IMR-90 (cell line): ENCODE results near the gene ANO7. TPM values are rescaled to one million over a fixed set of nuclear protein-coding genes. Genes with fewer than 3 reads are reported as not detected.

ENCODE experiments used
- ATAC-seq: fragments of 200-7000 bp; cut with Tn5 transposase; 2 replicates; pipeline ENCODE4 v1.9.1; 2020; ENCODE audit warnings: low read depth, mild to moderate bottlenecking, moderate library complexity
- BruUV-seq: library from RNA; stranded (reverse); fragments of 400-500 nt; replicated peaks from 2 replicates; lab custom pipeline; 2021; lab: Mats Ljungman, UMichigan
- CTCF ChIA-PET: fragments of 300-600 bp; formaldehyde crosslinking; extraction: SDS; loops from one replicate; lab custom pipeline; 2021; ENCODE audit warnings: antibody characterized with exemption; lab: Yijun Ruan, JAX
- POLR2A ChIA-PET: fragments of 300-600 bp; sonication (Branson Sonifier 250); formaldehyde crosslinking; loops from one replicate; lab custom pipeline; 2022; ENCODE audit warnings: antibody characterized with exemption; ENCODE audit not compliant: unreplicated experiment; lab: Charles Lee
- DNase-seq: peaks from one replicate; pipeline ENCODE4 v3.0.0; 2013
- H2AFZ ChIP-seq: replicated peaks from 2 replicates; pipeline ENCODE3; 2013; ENCODE audit warnings: low read length, mild to moderate bottlenecking; ENCODE audit not compliant: poor library complexity
- H2AK5ac ChIP-seq: 2 replicates; pipeline ENCODE4 v1.6.1; 2013; ENCODE audit warnings: low read depth, low read length, inconsistent platforms
- H2AK9ac ChIP-seq: replicated peaks from 2 replicates; pipeline ENCODE3; 2013; ENCODE audit warnings: mild to moderate bottlenecking, low read depth, low read length, moderate library complexity; ENCODE audit not compliant: poor library complexity
- H2BK120ac ChIP-seq: 2 replicates; pipeline ENCODE4 v1.6.1; 2013; ENCODE audit warnings: low read depth, low read length, inconsistent platforms
- H2BK15ac ChIP-seq: 3 replicates; pipeline ENCODE4 v1.6.1; 2013; ENCODE audit warnings: low read depth, low read length, inconsistent platforms
- H2BK20ac ChIP-seq: 2 replicates; pipeline ENCODE4 v1.6.1; 2013; ENCODE audit warnings: low read depth, mild to moderate bottlenecking, inconsistent platforms, low read length, moderate library complexity
- H2BK5ac ChIP-seq: 2 replicates; pipeline ENCODE4 v1.6.1; 2013; ENCODE audit warnings: mild to moderate bottlenecking, low read depth, low read length, inconsistent platforms; ENCODE audit not compliant: poor library complexity, severe bottlenecking
- H3K14ac ChIP-seq: replicated peaks from 2 replicates; pipeline ENCODE4 v1.6.1; 2013; ENCODE audit warnings: low read depth, low read length, inconsistent platforms
- H3K18ac ChIP-seq: 2 replicates; pipeline ENCODE4 v1.6.1; 2013; ENCODE audit warnings: low read depth, low read length, control low read depth
- H3K23ac ChIP-seq: 2 replicates; pipeline ENCODE4 v1.6.1; 2013; ENCODE audit warnings: low read depth, low read length, inconsistent platforms
- H3K27ac ChIP-seq: 2 replicates; pipeline ENCODE4 v1.5.1; 2013; ENCODE audit warnings: mild to moderate bottlenecking, control low read depth, low read length; ENCODE audit not compliant: insufficient read depth
- H3K27me3 ChIP-seq: 2 replicates; pipeline ENCODE4 v1.6.1; 2013; ENCODE audit warnings: low read length; ENCODE audit not compliant: control insufficient read depth, insufficient read depth
- H3K36me3 ChIP-seq: 2 replicates; pipeline ENCODE4 v1.6.1; 2013; ENCODE audit warnings: low read length, mixed read lengths; ENCODE audit not compliant: control insufficient read depth, insufficient read depth
- H3K4ac ChIP-seq: 2 replicates; pipeline ENCODE4 v1.6.1; 2013; ENCODE audit warnings: low read depth, low read length, inconsistent platforms
- H3K4me1 ChIP-seq: 2 replicates; pipeline ENCODE4 v1.6.1; 2013; ENCODE audit warnings: low read length, mixed read lengths; ENCODE audit not compliant: control insufficient read depth, insufficient read depth
- H3K4me2 ChIP-seq: 2 replicates; pipeline ENCODE4 v1.6.1; 2013; ENCODE audit warnings: low read depth, mild to moderate bottlenecking, control low read depth, low read length, moderate library complexity
- H3K4me3 ChIP-seq: 2 replicates; pipeline ENCODE4 v1.5.1; 2013; ENCODE audit warnings: low read depth, mild to moderate bottlenecking, control low read depth, low read length, moderate library complexity; ENCODE audit not compliant: insufficient read depth
- H3K56ac ChIP-seq: 2 replicates; pipeline ENCODE4 v1.6.1; 2013; ENCODE audit warnings: low read length, inconsistent platforms; ENCODE audit not compliant: insufficient read depth; ENCODE audit errors: extremely low read depth
- H3K79me1 ChIP-seq, 2 experiments: 2 replicates each; pipeline ENCODE4 v1.6.1; 2013; ENCODE audit warnings: low read length in 2 of 2, inconsistent platforms in 1 of 2, low read depth in 1 of 2
- H3K9ac ChIP-seq: 2 replicates; pipeline ENCODE4 v1.6.1; 2013; ENCODE audit warnings: low read depth, low read length, control low read depth
- H3K9me1 ChIP-seq: 2 replicates; pipeline ENCODE4 v1.6.1; 2013; ENCODE audit warnings: low read length, inconsistent platforms; ENCODE audit not compliant: insufficient read depth
- H3K9me3 ChIP-seq: 2 replicates; pipeline ENCODE4 v1.6.1; 2013; ENCODE audit warnings: low read length; ENCODE audit not compliant: control insufficient read depth, insufficient read depth
- H4K20me1 ChIP-seq: 2 replicates; pipeline ENCODE4 v1.6.1; 2013; ENCODE audit warnings: low read length, inconsistent platforms; ENCODE audit not compliant: insufficient read depth
- H4K5ac ChIP-seq: 2 replicates; pipeline ENCODE4 v1.6.1; 2013; ENCODE audit warnings: mild to moderate bottlenecking, low read depth, low read length, control low read depth
- H4K8ac ChIP-seq, 2 experiments: 2 replicates each; pipeline ENCODE4 v1.6.1; 2013; ENCODE audit warnings: low read depth in 2 of 2, low read length in 2 of 2, control low read depth in 1 of 2, inconsistent platforms in 1 of 2
- H4K91ac ChIP-seq: 2 replicates; pipeline ENCODE4 v1.6.1; 2013; ENCODE audit warnings: low read depth, low read length, inconsistent platforms; ENCODE audit not compliant: insufficient read depth
- BHLHE40 ChIP-seq: fragments of 150-350 bp; IDR thresholded peaks from 2 replicates; pipeline ENCODE4 v1.6.1; 2016; ENCODE audit warnings: mild to moderate bottlenecking, low read depth, low read length
- CEBPB ChIP-seq: IDR thresholded peaks from 2 replicates; pipeline ENCODE4 v1.6.1; 2012; ENCODE audit warnings: low read depth, low read length, improper control_type of control experiment
- CHD1 ChIP-seq: IDR thresholded peaks from 2 replicates; pipeline ENCODE4 v1.6.1; 2012; ENCODE audit warnings: low read depth, low read length, improper control_type of control experiment
- FOS ChIP-seq: fragments of 150-350 bp; IDR thresholded peaks from 2 replicates; pipeline ENCODE4 v1.6.1; 2016; ENCODE audit warnings: low read depth, low read length
- MAFK ChIP-seq: IDR thresholded peaks from 2 replicates; pipeline ENCODE4 v1.6.1; 2012; ENCODE audit warnings: low read depth, low read length, improper control_type of control experiment
- MAZ ChIP-seq: IDR thresholded peaks from 2 replicates; pipeline ENCODE4 v1.6.1; 2012; ENCODE audit warnings: low read depth, mild to moderate bottlenecking, low read length, improper control_type of control experiment, moderate library complexity, borderline replicate concordance
- MXI1 ChIP-seq: IDR thresholded peaks from 2 replicates; pipeline ENCODE4 v1.6.1; 2012; ENCODE audit warnings: low read depth, mild to moderate bottlenecking, low read length, moderate library complexity, borderline replicate concordance
- NFE2L2 ChIP-seq: fragments of 150-350 bp; IDR thresholded peaks from 2 replicates; pipeline ENCODE4 v1.6.1; 2016; ENCODE audit warnings: low read depth, mild to moderate bottlenecking, low read length
- POLR2A ChIP-seq: IDR thresholded peaks from 2 replicates; pipeline ENCODE4 v1.6.1; 2012; ENCODE audit warnings: mild to moderate bottlenecking, low read depth, low read length
- RCOR1 ChIP-seq: IDR thresholded peaks from 2 replicates; pipeline ENCODE4 v1.6.1; 2012; ENCODE audit warnings: mild to moderate bottlenecking, low read length, improper control_type of control experiment; ENCODE audit not compliant: insufficient replicate concordance
- RFX5 ChIP-seq: IDR thresholded peaks from 2 replicates; pipeline ENCODE4 v1.8.0; 2012; ENCODE audit warnings: low read depth, mild to moderate bottlenecking, low read length, moderate library complexity
- SMC3 ChIP-seq: fragments of 150-350 bp; IDR thresholded peaks from 2 replicates; pipeline ENCODE4 v1.6.1; 2016; ENCODE audit warnings: low read depth, mild to moderate bottlenecking, antibody characterized with exemption, low read length, moderate library complexity
- WGBS, 2 experiments: methylation state at CpG; one replicate each; pipeline versions ENCODE4 v1.1.5 to v1.1.7; 2013; ENCODE audit warnings: missing lambda C conversion rate in 2 of 2; ENCODE audit not compliant: insufficient read length in 1 of 2; ENCODE audit errors: extremely low coverage in 2 of 2; 5-methylcytosine and 5-hydroxymethylcytosine counted together
- dilution Hi-C: fragments of 300-500 bp; cut with HindIII; formaldehyde crosslinking; loops from one replicate; pipeline ENCODE4 v1.14.3; 2018; ENCODE audit warnings: low sequenced_read_pairs; ENCODE audit not compliant: unreplicated experiment
- in situ Hi-C: fragments of 300-500 bp; cut with MboI; formaldehyde crosslinking; loops from 3 replicates; pipeline ENCODE4 v1.14.3; 2019; ENCODE audit warnings: low sequenced_read_pairs, inconsistent platforms, mixed read lengths
- intact Hi-C: fragments of 100-400 bp; cut with micrococcal nuclease; formaldehyde crosslinking; loops from 2 replicates; pipeline ENCODE4 v1.10.0; 2022
- polyA plus RNA-seq, 3 experiments: library from polyadenylated mRNA; depleted of rRNA; stranded (reverse); fragments of >200 nt; gene quantifications; 2 replicates each; pipeline ENCODE4 v1.2.3, GENCODE V29; 2012; ENCODE audit warnings: low replicate concordance in 1 of 3
- total RNA-seq: library from RNA; depleted of rRNA; stranded (reverse); fragments of >200 nt; gene quantifications from 2 replicates; pipeline ENCODE4 v1.2.3, GENCODE V29; 2012
- TF ChIP-seq, protein P1 (sequence below): conservative IDR thresholded peaks from 2 replicates; pipeline ENCODE4 v1.5.1; 2012; ENCODE audit warnings: mild to moderate bottlenecking, low read depth, low read length, improper control_type of control experiment
- TF ChIP-seq, protein P2 (sequence below): fragments of 150-350 bp; IDR thresholded peaks from 2 replicates; pipeline ENCODE4 v1.6.1; 2017; ENCODE audit warnings: mild to moderate bottlenecking, antibody characterized with exemption, low read length, low read depth
- TF ChIP-seq, protein P3 (sequence below): fragments of 150-350 bp; IDR thresholded peaks from 2 replicates; pipeline ENCODE4 v1.6.1; 2016; ENCODE audit warnings: low read depth, mild to moderate bottlenecking, low read length, moderate library complexity, borderline replicate concordance

Gene ANO7
- total and polyA plus RNA-seq, 2 of the 4 experiments (the other 2 are of a cell fraction) = 0.36 to 3.4 TPM

DNA sequence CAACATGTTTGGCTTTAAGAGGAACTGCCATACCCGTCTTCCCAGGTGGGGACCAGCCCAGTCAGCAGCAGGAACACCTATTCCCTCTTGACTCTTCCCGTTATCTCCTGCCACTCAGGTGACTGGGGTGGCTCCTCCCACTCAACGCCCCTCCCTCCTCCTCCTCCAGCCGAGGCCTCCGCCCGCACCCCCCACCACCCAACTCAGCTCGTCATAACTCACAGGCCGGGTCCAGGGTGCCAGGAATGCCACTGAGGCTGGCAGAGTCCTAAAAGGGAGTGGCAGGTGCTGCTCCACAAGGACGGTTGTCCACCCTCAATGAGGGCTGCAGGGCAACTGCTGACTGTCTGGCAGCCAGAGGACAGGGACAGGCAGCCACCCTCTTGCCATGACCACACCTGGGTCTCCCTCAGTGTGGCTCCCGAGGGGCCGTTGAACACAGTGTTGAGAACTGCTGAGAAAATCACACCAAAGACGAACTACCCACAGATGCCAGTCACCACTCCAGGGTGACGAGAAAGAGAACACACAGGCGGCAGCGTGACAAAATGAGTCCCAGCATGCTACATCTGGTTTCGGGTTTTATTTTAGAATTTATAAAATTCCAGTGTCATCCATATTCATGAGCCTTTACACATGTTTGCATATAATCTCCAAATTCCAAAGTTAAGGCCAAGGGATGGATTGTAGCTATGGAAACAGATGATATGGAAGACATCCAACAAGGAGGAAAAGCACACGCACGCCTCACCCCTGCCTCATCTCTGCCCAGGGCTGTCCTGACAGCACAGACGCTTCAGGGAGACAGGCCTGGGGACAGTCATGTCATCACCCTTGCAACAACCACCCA is 38.5 kb downstream of the ANO7 start:
- peak; percentile 15 for DNase-seq
- ChIA-PET CTCF (no interaction called here), POLR2A (no interaction called here)
- Histone ChIP-seq H2BK20ac (no peak overlapping the region), H3K4ac (no peak overlapping the region), H3K9ac (no peak overlapping the region), H3K9me1 (peaks cover 3% of the 10 kb centered on the region; the same call in 1 of the 2 replicates), H3K4me1 (peaks cover 9% of the 10 kb centered on the region; the same call in 1 of the 2 replicates), H2AK9ac (no peak overlapping the region), H2BK120ac (no peak overlapping the region), H3K18ac (no peak overlapping the region), H3K9me3 (no peaks in the 10 kb centered on the region), H3K14ac (no peak overlapping the region), H3K4me3 (no peak overlapping the region), H4K91ac (no peak overlapping the region), H3K23ac (no peak overlapping the region), H2AFZ (no peak overlapping the region), H4K5ac (no peak overlapping the region), H3K36me3 (peaks cover 60% of the 10 kb centered on the region), H4K20me1 (peaks cover 85% of the 10 kb centered on the region), H2BK5ac (no peak overlapping the region), H3K4me2 (no peak overlapping the region), H3K27ac (no peak overlapping the region), H3K79me1 (peaks cover 21 to 58% of the 10 kb centered on the region in 2 experiments), H4K8ac (no peak overlapping the region), H3K27me3 (no peaks in the 10 kb centered on the region), H2AK5ac (no peak overlapping the region), H2BK15ac (no peak overlapping the region), H3K56ac (no peak overlapping the region)
- no peak for ATAC-seq
- 40% methylated on average over 1 of the region's 19 CpGs; no CpG with 5 or more reads in 1 of the 2 experiments for WGBS, 2 experiments
- intact Hi-C loops (no loop called here), dilution Hi-C loops (no loop called here), in situ Hi-C loops (no loop called here)
- no TSS peak for BruUV-seq
- TF ChIP-seq RCOR1 = no peak
- no peak for TF ChIP-seq FOS
- TF ChIP-seq BHLHE40 = no peak
- no peak for TF ChIP-seq MXI1
- TF ChIP-seq, protein P1, sequence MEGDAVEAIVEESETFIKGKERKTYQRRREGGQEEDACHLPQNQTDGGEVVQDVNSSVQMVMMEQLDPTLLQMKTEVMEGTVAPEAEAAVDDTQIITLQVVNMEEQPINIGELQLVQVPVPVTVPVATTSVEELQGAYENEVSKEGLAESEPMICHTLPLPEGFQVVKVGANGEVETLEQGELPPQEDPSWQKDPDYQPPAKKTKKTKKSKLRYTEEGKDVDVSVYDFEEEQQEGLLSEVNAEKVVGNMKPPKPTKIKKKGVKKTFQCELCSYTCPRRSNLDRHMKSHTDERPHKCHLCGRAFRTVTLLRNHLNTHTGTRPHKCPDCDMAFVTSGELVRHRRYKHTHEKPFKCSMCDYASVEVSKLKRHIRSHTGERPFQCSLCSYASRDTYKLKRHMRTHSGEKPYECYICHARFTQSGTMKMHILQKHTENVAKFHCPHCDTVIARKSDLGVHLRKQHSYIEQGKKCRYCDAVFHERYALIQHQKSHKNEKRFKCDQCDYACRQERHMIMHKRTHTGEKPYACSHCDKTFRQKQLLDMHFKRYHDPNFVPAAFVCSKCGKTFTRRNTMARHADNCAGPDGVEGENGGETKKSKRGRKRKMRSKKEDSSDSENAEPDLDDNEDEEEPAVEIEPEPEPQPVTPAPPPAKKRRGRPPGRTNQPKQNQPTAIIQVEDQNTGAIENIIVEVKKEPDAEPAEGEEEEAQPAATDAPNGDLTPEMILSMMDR = no peak
- TF ChIP-seq, protein P2, sequence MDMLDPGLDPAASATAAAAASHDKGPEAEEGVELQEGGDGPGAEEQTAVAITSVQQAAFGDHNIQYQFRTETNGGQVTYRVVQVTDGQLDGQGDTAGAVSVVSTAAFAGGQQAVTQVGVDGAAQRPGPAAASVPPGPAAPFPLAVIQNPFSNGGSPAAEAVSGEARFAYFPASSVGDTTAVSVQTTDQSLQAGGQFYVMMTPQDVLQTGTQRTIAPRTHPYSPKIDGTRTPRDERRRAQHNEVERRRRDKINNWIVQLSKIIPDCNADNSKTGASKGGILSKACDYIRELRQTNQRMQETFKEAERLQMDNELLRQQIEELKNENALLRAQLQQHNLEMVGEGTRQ = no peak
- TF ChIP-seq POLR2A = no peak
- TF ChIP-seq, protein P3, sequence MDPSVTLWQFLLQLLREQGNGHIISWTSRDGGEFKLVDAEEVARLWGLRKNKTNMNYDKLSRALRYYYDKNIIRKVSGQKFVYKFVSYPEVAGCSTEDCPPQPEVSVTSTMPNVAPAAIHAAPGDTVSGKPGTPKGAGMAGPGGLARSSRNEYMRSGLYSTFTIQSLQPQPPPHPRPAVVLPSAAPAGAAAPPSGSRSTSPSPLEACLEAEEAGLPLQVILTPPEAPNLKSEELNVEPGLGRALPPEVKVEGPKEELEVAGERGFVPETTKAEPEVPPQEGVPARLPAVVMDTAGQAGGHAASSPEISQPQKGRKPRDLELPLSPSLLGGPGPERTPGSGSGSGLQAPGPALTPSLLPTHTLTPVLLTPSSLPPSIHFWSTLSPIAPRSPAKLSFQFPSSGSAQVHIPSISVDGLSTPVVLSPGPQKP = no peak
- no peak for TF ChIP-seq MAZ
- TF ChIP-seq RFX5 = no peak
- no peak for TF ChIP-seq SMC3
- no peak for TF ChIP-seq CEBPB
- no peak for TF ChIP-seq CHD1
- no peak for TF ChIP-seq NFE2L2
- no peak for TF ChIP-seq MAFK
